HCT116 (cell line): ENCODE measurements around the gene CCDC91. TPM values are rescaled to one million over a fixed set of nuclear protein-coding genes. Genes with fewer than 3 reads are reported as not detected.

ENCODE experiments used
- ATAC-seq: fragments of 200-7000 bp; cut with Tn5 transposase; 2 replicates; pipeline ENCODE4 v1.9.1; 2020; ENCODE audit warnings: mild to moderate bottlenecking, moderate library complexity
- BruUV-seq: library from RNA; stranded (reverse); fragments of 400-500 nt; replicated peaks from 2 replicates; lab custom pipeline; 2021; lab: Mats Ljungman, UMichigan
- CTCF ChIA-PET: fragments of 300-600 bp; sonication (Branson Sonifier 250); formaldehyde crosslinking; loops from one replicate; lab custom pipeline; 2021; ENCODE audit warnings: antibody characterized with exemption; lab: Charles Lee
- POLR2A ChIA-PET: fragments of 300-600, 350-600 bp; sonication (Branson Sonifier 250); formaldehyde crosslinking; loops from one replicate; lab custom pipeline; 2021; ENCODE audit warnings: antibody characterized with exemption; lab: Charles Lee
- RAD21 ChIA-PET, 2 experiments: fragments of 300-600 bp; sonication (Branson Sonifier 250); formaldehyde crosslinking; loops; one replicate each; lab custom pipeline; 2023; ENCODE audit warnings: low total read pairs in 2 of 2; ENCODE audit not compliant: uncharacterized antibody in 2 of 2, unreplicated experiment in 2 of 2, low non-redundant PET in 1 of 2; lab: Charles Lee
- DNase-seq: peaks from one replicate; pipeline ENCODE4 v3.0.0-alpha.2; 2010; ENCODE audit warnings: low read depth, low spot score
- H2AFZ ChIP-seq: fragments of 200-600 bp; shearing (Covaris generic), sonication (generic); 2 replicates; pipeline ENCODE4 v1.6.1; 2017; ENCODE audit warnings: low read depth, mixed run types, mixed read lengths, antibody characterized with exemption, low read length; ENCODE audit not compliant: poor library complexity, severe bottlenecking
- H3K27ac ChIP-seq: 2 replicates; pipeline ENCODE4 v1.5.1; 2012; ENCODE audit warnings: low read depth, low read length
- H3K27me3 ChIP-seq: fragments of 200-600 bp; sonication (generic); 2 replicates; pipeline ENCODE4 v1.6.1; 2016; ENCODE audit warnings: mixed run types, low read length, mixed read lengths; ENCODE audit not compliant: insufficient read depth
- H3K36me3 ChIP-seq, 2 experiments: fragments of 200-500 bp in 1 of 2; fragments of 200-600 bp in 1 of 2; sonication (Bioruptor generic) in 1 of 2; sonication (generic) in 1 of 2; 2 replicates each; pipeline versions ENCODE4 v1.5.1 to v1.6.1; 2014 to 2016; ENCODE audit warnings: low read length in 2 of 2, inconsistent platforms in 1 of 2, mixed read lengths in 1 of 2, mixed run types in 1 of 2; ENCODE audit not compliant: insufficient read depth in 2 of 2, control insufficient read depth in 1 of 2
- H3K4me1 ChIP-seq, 2 experiments: fragments of 200-600 bp in 1 of 2; sonication (generic) in 1 of 2; 2 replicates each; pipeline versions ENCODE4 v1.5.1 to v1.6.1; 2012 to 2017; ENCODE audit warnings: low read length in 2 of 2, inconsistent platforms in 1 of 2, mild to moderate bottlenecking in 1 of 2, mixed read lengths in 1 of 2, mixed run types in 1 of 2, moderate library complexity in 1 of 2; ENCODE audit not compliant: insufficient read depth in 2 of 2, control insufficient read depth in 1 of 2
- H3K4me2 ChIP-seq: fragments of 200-600 bp; sonication (generic); 2 replicates; pipeline ENCODE4 v1.6.1; 2017; ENCODE audit warnings: mixed run types, low read length, mixed read lengths
- H3K4me3 ChIP-seq, 2 experiments: fragments of 200-600 bp in 1 of 2; sonication (generic) in 1 of 2; replicated peaks in 1 of 2; 2 replicates each; pipeline ENCODE4 v1.5.1; 2011 to 2016; ENCODE audit warnings: low read length in 2 of 2, control low read depth in 1 of 2, low read depth in 1 of 2, mild to moderate bottlenecking in 1 of 2, mixed read lengths in 1 of 2, mixed run types in 1 of 2
- H3K79me2 ChIP-seq: fragments of 200-600 bp; sonication (generic); 2 replicates; pipeline ENCODE4 v1.6.1; 2017; ENCODE audit warnings: mild to moderate bottlenecking, mixed run types, low read length, moderate library complexity, mixed read lengths; ENCODE audit not compliant: insufficient read depth
- H3K9ac ChIP-seq: fragments of 200-600 bp; sonication (generic); 2 replicates; pipeline ENCODE4 v1.6.1; 2016; ENCODE audit warnings: low read length, mixed read lengths
- H3K9me2 ChIP-seq: fragments of 200-600 bp; sonication (generic), shearing (Covaris generic); 2 replicates; pipeline ENCODE4 v1.6.1; 2017; ENCODE audit warnings: mixed run types, mild to moderate bottlenecking, moderate library complexity; ENCODE audit not compliant: insufficient read depth
- H3K9me3 ChIP-seq, 2 experiments: fragments of 200-500 bp in 1 of 2; fragments of 200-600 bp in 1 of 2; sonication (Bioruptor generic) in 1 of 2; sonication (generic) in 1 of 2; 2 replicates each; pipeline ENCODE4 v1.6.1; 2014 to 2017; ENCODE audit warnings: low read length in 2 of 2, mixed read lengths in 2 of 2, inconsistent platforms in 1 of 2, low read depth in 1 of 2, mild to moderate bottlenecking in 1 of 2, mixed run types in 1 of 2, moderate library complexity in 1 of 2; ENCODE audit not compliant: control insufficient read depth in 1 of 2, insufficient read depth in 1 of 2
- H4K20me1 ChIP-seq: fragments of 200-600 bp; sonication (generic), shearing (Covaris generic); 2 replicates; pipeline ENCODE4 v1.6.1; 2017; ENCODE audit warnings: mixed run types, mild to moderate bottlenecking, moderate library complexity; ENCODE audit not compliant: insufficient read depth
- ATF3 ChIP-seq: IDR thresholded peaks from 2 replicates; pipeline ENCODE4 v1.6.1; 2012
- EGR1 ChIP-seq: IDR thresholded peaks from 2 replicates; pipeline ENCODE4 v1.6.1; 2012; ENCODE audit warnings: low read depth
- EZH2 ChIP-seq: fragments of 200-600 bp; sonication (generic); IDR thresholded peaks from 2 replicates; pipeline ENCODE4 v1.6.1; 2017; ENCODE audit warnings: antibody characterized with exemption, mixed run types
- EZH2phosphoT487 ChIP-seq: fragments of 200-600 bp; IDR thresholded peaks from 2 replicates; pipeline ENCODE4 v1.6.1; 2018; ENCODE audit warnings: antibody characterized with exemption, borderline replicate concordance
- FOSL1 ChIP-seq: IDR thresholded peaks from 2 replicates; pipeline ENCODE4 v1.6.1; 2012; ENCODE audit warnings: low read depth
- JUND ChIP-seq: IDR thresholded peaks from 2 replicates; pipeline ENCODE4 v1.6.1; 2012
- MAX ChIP-seq: IDR thresholded peaks from 2 replicates; pipeline ENCODE4 v1.6.1; 2012
- POLR2AphosphoS5 ChIP-seq: IDR thresholded peaks from 2 replicates; pipeline ENCODE4 v1.6.1; 2011; ENCODE audit warnings: mild to moderate bottlenecking, low read depth, low read length, moderate library complexity
- RAD21 ChIP-seq: IDR thresholded peaks from 2 replicates; pipeline ENCODE4 v1.6.1; 2012; ENCODE audit warnings: low read depth, mild to moderate bottlenecking
- REST ChIP-seq: IDR thresholded peaks from 2 replicates; pipeline ENCODE4 v1.6.1; 2012; ENCODE audit warnings: low read depth
- SIN3A ChIP-seq: IDR thresholded peaks from 2 replicates; pipeline ENCODE4 v1.6.1; 2012; ENCODE audit warnings: low read depth
- SRF ChIP-seq: IDR thresholded peaks from 2 replicates; pipeline ENCODE4 v1.6.1; 2012; ENCODE audit warnings: low read depth
- ZBTB33 ChIP-seq: IDR thresholded peaks from 2 replicates; pipeline ENCODE4 v1.6.1; 2011; ENCODE audit warnings: mild to moderate bottlenecking, low read length, moderate library complexity; ENCODE audit not compliant: insufficient replicate concordance; ENCODE audit errors: extremely low read depth
- ZNF274 ChIP-seq: fragments of 200-500 bp; sonication (Bioruptor generic); IDR thresholded peaks from 2 replicates; pipeline ENCODE4 v1.6.1; 2014; ENCODE audit warnings: mild to moderate bottlenecking, low read depth, low read length, inconsistent platforms
- intact Hi-C: fragments of 100-400 bp; cut with micrococcal nuclease; formaldehyde crosslinking; loops from 2 replicates; pipeline ENCODE4 v1.10.0; 2022
- total RNA-seq: library from RNA; stranded (reverse); gene quantifications from one replicate; pipeline ENCODE4 v1.2.1, GENCODE V29; 2021; ENCODE audit not compliant: unreplicated experiment

CCDC91 gene
- total RNA-seq, 1 experiment from 2014 or later, result 18.1 TPM

GRCh38 chr12:28409892-28410291, 219.6 kb downstream of the CCDC91 start (continued):
- TF ChIP-seq REST (no peak), SRF (no peak), EZH2 (no peak), ATF3 (no peak), RAD21 (no peak)

GRCh38 chr12:28413460-28414109, 223.3 kb downstream of the CCDC91 start:
- no peaks in the 10 kb centered on the region for H3K9me2 ChIP-seq
- H3K36me3 ChIP-seq, result no peaks in the 10 kb centered on the region
- no peak overlapping the region for H2AFZ ChIP-seq
- H3K79me2 ChIP-seq, result no peaks in the 10 kb centered on the region
- peaks cover 2 to 7% of the 10 kb centered on the region in 2 experiments; a peak in 2 of 4 replicates for H3K4me1 ChIP-seq
- POLR2A ChIA-PET, result no interaction called here
- intact Hi-C loops, result no loop called here
- DNase-seq, result no peak
- no peak overlapping the region for H3K4me2 ChIP-seq
- no peak for TF ChIP-seq REST
- TF ChIP-seq ATF3, result no peak
- TF ChIP-seq EZH2phosphoT487, result no peak
- TF ChIP-seq ZBTB33, result no peak
- TF ChIP-seq JUND, result no peak
- TF ChIP-seq EGR1, result no peak
- TF ChIP-seq FOSL1, result no peak
- no peak for TF ChIP-seq SIN3A
- TF ChIP-seq ZNF274, result no peak
- TF ChIP-seq POLR2AphosphoS5, result no peak
- no peak for TF ChIP-seq MAX
- TF ChIP-seq, all 23 proteins: peak for 0
- CTCF ChIA-PET, result no interaction called here
- H4K20me1 ChIP-seq, result no peaks in the 10 kb centered on the region
- no peak for ATAC-seq
- no peaks in the 10 kb centered on the region for H3K9me3 ChIP-seq
- H3K27me3 ChIP-seq, result no peaks in the 10 kb centered on the region
- no peak overlapping the region for H3K27ac ChIP-seq
- no peak overlapping the region for H3K4me3 ChIP-seq
- H3K9ac ChIP-seq, result no peak overlapping the region
- BruUV-seq, result no TSS peak
- RAD21 ChIA-PET, result no interaction called here
